Activated naive CD4-positive, alpha-beta T cell treated with anti-CD3 and anti-CD28 coated beads, Interleukin-2, amount 50 U/mL, for 24 hours (primary cell): ENCODE results near the gene CD163L1.

Experiments used
- H3K27ac Mint-ChIP-seq: one replicate; pipeline ENCODE4 v1.8.0; 2021; ENCODE audit warnings: mild to moderate bottlenecking, mixed read lengths
- H3K27me3 Mint-ChIP-seq: one replicate; pipeline ENCODE4 v1.8.0; 2021; ENCODE audit warnings: mixed read lengths
- H3K36me3 Mint-ChIP-seq: one replicate; pipeline ENCODE4 v1.8.0; 2021; ENCODE audit warnings: mixed read lengths
- H3K4me1 Mint-ChIP-seq: one replicate; pipeline ENCODE4 v1.8.0; 2021; ENCODE audit warnings: mixed read lengths
- H3K4me3 Mint-ChIP-seq: one replicate; pipeline ENCODE4 v1.8.0; 2021; ENCODE audit warnings: mild to moderate bottlenecking, mixed read lengths
- H3K9me3 Mint-ChIP-seq: one replicate; pipeline ENCODE4 v1.8.0; 2021; ENCODE audit warnings: mixed read lengths

CD163L1 gene

GRCh38 chr12:7319930-7320329 is 124.0 kb downstream of the CD163L1 start:
- no peaks in the 10 kb centered on the region for H3K4me1 Mint-ChIP-seq
- no peaks in the 10 kb centered on the region for H3K36me3 Mint-ChIP-seq
- H3K27me3 Mint-ChIP-seq = no peaks in the 10 kb centered on the region
- no peaks in the 10 kb centered on the region for H3K9me3 Mint-ChIP-seq
- no peak overlapping the region for H3K4me3 Mint-ChIP-seq
- H3K27ac Mint-ChIP-seq = no peak overlapping the region

- H3K27me3 Mint-ChIP-seq = peaks cover 9% of the 10 kb centered on the region
- no peaks in the 10 kb centered on the region for H3K9me3 Mint-ChIP-seq
- H3K36me3 Mint-ChIP-seq = no peaks in the 10 kb centered on the region
- no peak overlapping the region for H3K27ac Mint-ChIP-seq
- H3K4me1 Mint-ChIP-seq = no peaks in the 10 kb centered on the region
- no peak overlapping the region for H3K4me3 Mint-ChIP-seq
Measured at GRCh38 chr12:7310070-7310469, 133.9 kb downstream of the CD163L1 start.
